Measurements from ENCODE around the gene CENPN. TPM values are rescaled to one million over a fixed set of nuclear protein-coding genes. Genes with fewer than 3 reads are reported as not detected.

CENPN gene
- total and polyA plus RNA-seq, 2 of the 13 experiments (the other 11 are each of a cell fraction or from before 2014, with no cell fraction given): 29.7 to 129 TPM

GRCh38 chr16:80991792-80992430, 15.1 kb upstream of the CENPN start (continued):
- TF ChIP-seq ZBTB3 (CRISPR knock-in tag; IDR thresholded peaks at IDR 0.05; ENCODE audit: borderline replicate concordance, low read depth) (no peak), SAP130 (CRISPR knock-in tag; IDR thresholded peaks at IDR 0.05; ENCODE audit: low read depth) (peak; percentile 62; the same call in 1 of the 2 replicates), ZNF740 (CRISPR knock-in tag; IDR thresholded peaks at IDR 0.05) (no peak), ELF1 (CRISPR knock-in tag; IDR thresholded peaks at IDR 0.05) (no peak), DPF2 (CRISPR knock-in tag; IDR thresholded peaks at IDR 0.05; ENCODE audit: borderline replicate concordance, low read depth) (peak; percentile 25; the same call in 1 of the 2 replicates), GPN1 (CRISPR knock-in tag; IDR thresholded peaks at IDR 0.05; ENCODE audit: borderline replicate concordance) (no peak), KDM5B (CRISPR knock-in tag; IDR thresholded peaks at IDR 0.05; ENCODE audit: borderline replicate concordance) (no peak), SOX5 (CRISPR knock-in tag; IDR thresholded peaks at IDR 0.05; ENCODE audit: borderline replicate concordance) (peak; percentile 73; the same call in 1 of the 2 replicates), MIER3 (CRISPR knock-in tag; IDR thresholded peaks at IDR 0.05; ENCODE audit: borderline replicate concordance) (peak; percentile 27; the same call in 1 of the 2 replicates), NFKB2 (CRISPR knock-in tag; IDR thresholded peaks at IDR 0.05; ENCODE audit: borderline replicate concordance) (no peak), ZNF609 (CRISPR knock-in tag; IDR thresholded peaks at IDR 0.05; ENCODE audit: borderline replicate concordance) (peak; percentile 86), PAX8 (CRISPR knock-in tag; IDR thresholded peaks at IDR 0.05; ENCODE audit: borderline replicate concordance) (no peak), SOX13 (IDR thresholded peaks at IDR 0.05) (no peak), SOX13 (CRISPR knock-in tag; conservative IDR thresholded peaks at IDR 0.05 in 1 of 2, IDR thresholded peaks at IDR 0.05 in 1 of 2) (peak in 1 of 2 experiments; percentile 82; a peak in 2 of 4 replicates), CBFB (CRISPR knock-in tag; IDR thresholded peaks at IDR 0.05) (no peak), SIX1 (CRISPR knock-in tag; IDR thresholded peaks at IDR 0.05; ENCODE audit: borderline replicate concordance) (peak; percentile 63; the same call in 1 of the 2 replicates), ZNF12 (CRISPR knock-in tag; IDR thresholded peaks at IDR 0.05) (no peak), HINFP (CRISPR knock-in tag; IDR thresholded peaks at IDR 0.05; ENCODE audit: low read depth) (no peak), ZNF589 (CRISPR knock-in tag; conservative IDR thresholded peaks at IDR 0.05) (no peak), ZNF337 (CRISPR knock-in tag; IDR thresholded peaks at IDR 0.05; ENCODE audit: borderline replicate concordance, low read depth) (no peak), ZSCAN25 (CRISPR knock-in tag; IDR thresholded peaks at IDR 0.05) (no peak), IRX3 (CRISPR knock-in tag; IDR thresholded peaks at IDR 0.05; ENCODE audit: borderline replicate concordance, low read depth) (no peak), ELF4 (CRISPR knock-in tag; IDR thresholded peaks at IDR 0.05; ENCODE audit: borderline replicate concordance) (no peak), SUZ12 (IDR thresholded peaks at IDR 0.05; ENCODE audit: low read depth, low read length) (no peak), FOXA3 (CRISPR knock-in tag; IDR thresholded peaks at IDR 0.05) (peak; percentile 95)

Data from HepG2 (cell line).